22Rv1 (cell line): ENCODE measurements around the gene MYL6.

Source experiments
- H3K27ac ChIP-seq: fragments of 450-650 bp; 2 replicates; pipeline ENCODE4 v1.5.1; 2017
- CTCF ChIP-seq: fragments of 450-650 bp; IDR thresholded peaks from 2 replicates; pipeline ENCODE4 v1.5.1; 2017; ENCODE audit warnings: mild to moderate bottlenecking
- ZFX ChIP-seq: fragments of 450-650 bp; IDR thresholded peaks from 2 replicates; pipeline ENCODE4 v1.6.1; 2017; ENCODE audit warnings: antibody characterized with exemption, borderline replicate concordance

MYL6 gene

GRCh38 chr12:56158029-56158925 lies at the start of gene MYL6:
Gene MYL6, plus strand, starts transcription at chr12:56158359. Its CDS starts 43 bp downstream, at chr12:56158402.
- no peak for TF ChIP-seq ZFX
- TF ChIP-seq CTCF, result peak; percentile 31
- peak within 1 kb of the TSS; percentile 90 for H3K27ac ChIP-seq

GRCh38 chr12:56110571-56110970 lies 47.6 kb upstream of the MYL6 start:
- TF ChIP-seq ZFX (no peak), CTCF (no peak)
- H3K27ac ChIP-seq, result peak overlapping the region; percentile 13

- H3K27ac ChIP-seq, result peak overlapping the region; percentile 99
- no peak for TF ChIP-seq CTCF
- no peak for TF ChIP-seq ZFX
These were observed 44.1 kb upstream of the MYL6 start for GRCh38 chr12:56114084-56114483.

GRCh38 chr12:56115329-56115728 lies 42.8 kb upstream of the MYL6 start:
- TF ChIP-seq CTCF (no peak), ZFX (no peak)
- H3K27ac ChIP-seq, result peak overlapping the region; percentile 99

- TF ChIP-seq CTCF, result no peak
- no peak for TF ChIP-seq ZFX
- peak within 1 kb of the TSS; percentile 99 for H3K27ac ChIP-seq
These were observed 41.7 kb upstream of the MYL6 start, which contains the start of gene RPL41 for GRCh38 chr12:56116267-56117081. Gene RPL41, plus strand, starts transcription at chr12:56116633.

- peak overlapping the region; percentile 99 for H3K27ac ChIP-seq
These were observed 41.0 kb upstream of the MYL6 start for GRCh38 chr12:56117082-56117706.

- peak within 1 kb of the TSS; percentile 99 for H3K27ac ChIP-seq
- TF ChIP-seq ZFX, result no peak
- peak; percentile 86 for TF ChIP-seq CTCF
These were observed 40.1 kb upstream of the MYL6 start, which contains the start of gene ZC3H10 for GRCh38 chr12:56117778-56118687. Gene ZC3H10, plus strand, starts transcription at chr12:56118266. Its CDS starts 2,297 bp downstream, at chr12:56120563.
